ENCODE measurements around the gene CDC20. TPM values are rescaled to one million over a fixed set of nuclear protein-coding genes. Genes with fewer than 3 reads are reported as not detected.

CDC20 gene
- total and polyA plus RNA-seq, 2 donors (not counting 1 experiment from before 2014, with no cell fraction given) = 1.1 to 1.5 TPM

- ChIA-PET POLR2A (no interaction called here), CTCF (no interaction called here)
- Histone ChIP-seq H3K4me3 (ENCODE audit: control extremely low read depth in 1 of 5, extremely low read depth in 1 of 5, insufficient read depth in 1 of 5, low read depth in 2 of 5, low read length in 4 of 5) (no peak overlapping the region), H3K36me3 (replicated peaks in 1 of 2; ENCODE audit: control extremely low read depth in 1 of 2, control insufficient read depth in 1 of 2, extremely low read depth in 1 of 2, insufficient read depth in 2 of 2, low read length in 1 of 2) (no peaks in the 10 kb centered on the region), H3K9me3 (ENCODE audit: control extremely low read depth in 1 of 3, control insufficient read depth in 2 of 3, insufficient read depth in 1 of 3, low read length in 2 of 3) (no peaks in the 10 kb centered on the region), H3K27me3 (replicated peaks in 1 of 4; ENCODE audit: control extremely low read depth in 1 of 4, control insufficient read depth in 3 of 4, insufficient read depth in 4 of 4, low read length in 3 of 4) (peaks cover 0 to 3% (median 0%) of the 10 kb centered on the region in 4 experiments), H3K4me1 (ENCODE audit: control insufficient read depth in 2 of 2, insufficient read depth in 2 of 2, low read length in 2 of 2) (no peaks in the 10 kb centered on the region), H3K9ac (ENCODE audit: low read length) (no peak overlapping the region), H3K79me2 (ENCODE audit: control insufficient read depth, insufficient read depth, low read length) (no peaks in the 10 kb centered on the region), H4K20me1 (ENCODE audit: control insufficient read depth, insufficient read depth, low read length, poor library complexity, severe bottlenecking) (no peaks in the 10 kb centered on the region), H2AFZ (ENCODE audit: insufficient read depth, low read depth, low read length, poor library complexity, severe bottlenecking) (no peak overlapping the region), H3K27ac (ENCODE audit: low read length in 2 of 2) (no peak overlapping the region), H3K4me2 (replicated peaks; ENCODE audit: low read depth, low read length, poor library complexity, severe bottlenecking) (no peak overlapping the region)
- H3K27ac Mint-ChIP-seq = no peak overlapping the region
- intact Hi-C loops (cut with micrococcal nuclease) = no loop called here
- H3K9me3 Mint-ChIP-seq (ENCODE audit: insufficient read depth) = no peaks in the 10 kb centered on the region
- WGBS (ENCODE audit: insufficient coverage) = 28% methylated on average over 2 of the region's 5 CpGs
- TF ChIP-seq EZH2 (IDR thresholded peaks at IDR 0.05; ENCODE audit: borderline replicate concordance, insufficient read depth, low read depth, low read length, poor library complexity, severe bottlenecking) (no peak), CTCF (IDR thresholded peaks at IDR 0.05) (no peak)
- no peak overlapping the region for H3K4me3 Mint-ChIP-seq
- ATAC-seq (ENCODE audit: low read depth) (no peak), DNase-seq (no peak)
- H3K27me3 Mint-ChIP-seq = no peaks in the 10 kb centered on the region
- H3K4me1 Mint-ChIP-seq = no peaks in the 10 kb centered on the region
Observed at GRCh38 chr1:43338001-43338400, 20.8 kb upstream of the CDC20 start.

GRCh38 chr1:43339584-43340232, 19.1 kb upstream of the CDC20 start:
- Histone ChIP-seq H3K9ac (ENCODE audit: low read length) (no peak overlapping the region), H3K27ac (ENCODE audit: low read length in 2 of 2) (no peak overlapping the region), H2AFZ (ENCODE audit: insufficient read depth, low read depth, low read length, poor library complexity, severe bottlenecking) (no peak overlapping the region), H3K79me2 (ENCODE audit: control insufficient read depth, insufficient read depth, low read length) (no peaks in the 10 kb centered on the region), H3K4me1 (ENCODE audit: control insufficient read depth in 2 of 2, insufficient read depth in 2 of 2, low read length in 2 of 2) (no peaks in the 10 kb centered on the region), H3K27me3 (replicated peaks in 1 of 4; ENCODE audit: control extremely low read depth in 1 of 4, control insufficient read depth in 3 of 4, insufficient read depth in 4 of 4, low read length in 3 of 4) (peaks cover 0 to 3% (median 0%) of the 10 kb centered on the region in 4 experiments), H3K4me3 (ENCODE audit: control extremely low read depth in 1 of 5, extremely low read depth in 1 of 5, insufficient read depth in 1 of 5, low read depth in 2 of 5, low read length in 4 of 5) (no peak overlapping the region), H3K36me3 (replicated peaks in 1 of 2; ENCODE audit: control extremely low read depth in 1 of 2, control insufficient read depth in 1 of 2, extremely low read depth in 1 of 2, insufficient read depth in 2 of 2, low read length in 1 of 2) (no peaks in the 10 kb centered on the region), H4K20me1 (ENCODE audit: control insufficient read depth, insufficient read depth, low read length, poor library complexity, severe bottlenecking) (no peaks in the 10 kb centered on the region), H3K9me3 (ENCODE audit: control extremely low read depth in 1 of 3, control insufficient read depth in 2 of 3, insufficient read depth in 1 of 3, low read length in 2 of 3) (no peaks in the 10 kb centered on the region), H3K4me2 (replicated peaks; ENCODE audit: low read depth, low read length, poor library complexity, severe bottlenecking) (no peak overlapping the region)
- no peak for TF ChIP-seq EZH2 (IDR thresholded peaks at IDR 0.05; ENCODE audit: borderline replicate concordance, insufficient read depth, low read depth, low read length, poor library complexity, severe bottlenecking)
- no peak for TF ChIP-seq CTCF (IDR thresholded peaks at IDR 0.05)
- Mint-ChIP-seq H3K4me1 (no peaks in the 10 kb centered on the region), H3K9me3 (ENCODE audit: insufficient read depth) (no peaks in the 10 kb centered on the region), H3K27me3 (no peaks in the 10 kb centered on the region), H3K4me3 (no peak overlapping the region), H3K27ac (no peak overlapping the region)
- 92% methylated on average over 5 of the region's 6 CpGs for WGBS (ENCODE audit: insufficient coverage)
- ATAC-seq (ENCODE audit: low read depth) (no peak), DNase-seq (no peak)
- CTCF ChIA-PET = interaction anchor here (1.0 kb wide), 1 partner anchor 75 kb away, joined by 3 read pairs; no protein-coding TSS in a partner anchor
- POLR2A ChIA-PET = no interaction called here
- intact Hi-C loops (cut with micrococcal nuclease) = no loop called here
